ENCODE results near the gene MAPK12.

DNA sequence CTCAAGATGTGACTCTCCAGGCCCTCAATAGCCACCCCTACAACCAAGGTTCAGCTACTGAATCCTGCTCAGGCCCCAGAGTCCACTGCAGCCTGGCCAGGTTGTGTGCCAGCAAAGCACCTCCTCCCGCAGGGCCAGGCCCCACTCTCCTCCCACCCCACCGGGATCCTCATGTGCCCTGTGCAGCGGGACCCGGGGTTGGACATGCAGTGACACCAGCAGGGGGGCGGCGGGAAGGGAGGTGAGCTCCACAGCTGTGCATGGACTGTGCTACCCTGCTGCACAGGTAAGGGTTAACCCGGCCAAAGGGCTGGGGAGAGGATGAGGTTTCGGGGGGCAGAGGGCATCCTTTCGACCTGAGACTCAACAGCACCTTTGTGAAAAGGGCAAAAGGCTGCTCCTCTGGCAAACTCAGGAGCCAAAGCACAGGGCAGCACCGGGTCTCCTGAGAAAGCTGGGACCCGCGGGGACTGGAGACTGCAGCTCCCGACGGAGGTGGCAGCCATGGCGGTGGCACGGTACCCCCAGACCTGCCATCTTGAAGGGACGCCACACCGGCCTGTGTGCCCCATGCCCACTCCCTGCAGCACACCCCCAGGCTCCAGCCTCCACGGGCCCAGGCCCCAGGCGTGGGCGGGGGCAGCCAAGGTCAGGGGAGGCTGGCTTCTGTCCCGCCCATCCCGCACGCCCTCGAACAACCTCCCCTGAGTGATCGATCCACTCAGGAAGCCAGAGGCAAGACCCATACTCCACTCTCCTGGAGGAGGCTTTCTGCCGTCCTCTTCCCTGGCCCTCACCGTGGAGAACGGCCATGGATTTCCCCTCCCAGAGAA, 35.4 kb upstream of the MAPK12 start:
- TF ChIP-seq POLR2AphosphoS5 (IDR thresholded peaks at IDR 0.05; ENCODE audit: insufficient read depth, low read depth, low read length) = no peak
- TF ChIP-seq POLR2A (IDR thresholded peaks at IDR 0.05; ENCODE audit: low read depth, low read length) = no peak
- TF ChIP-seq EZH2 (IDR thresholded peaks at IDR 0.05; ENCODE audit: borderline replicate concordance, low read depth, low read length, severe bottlenecking) = no peak
- TF ChIP-seq, protein P1, sequence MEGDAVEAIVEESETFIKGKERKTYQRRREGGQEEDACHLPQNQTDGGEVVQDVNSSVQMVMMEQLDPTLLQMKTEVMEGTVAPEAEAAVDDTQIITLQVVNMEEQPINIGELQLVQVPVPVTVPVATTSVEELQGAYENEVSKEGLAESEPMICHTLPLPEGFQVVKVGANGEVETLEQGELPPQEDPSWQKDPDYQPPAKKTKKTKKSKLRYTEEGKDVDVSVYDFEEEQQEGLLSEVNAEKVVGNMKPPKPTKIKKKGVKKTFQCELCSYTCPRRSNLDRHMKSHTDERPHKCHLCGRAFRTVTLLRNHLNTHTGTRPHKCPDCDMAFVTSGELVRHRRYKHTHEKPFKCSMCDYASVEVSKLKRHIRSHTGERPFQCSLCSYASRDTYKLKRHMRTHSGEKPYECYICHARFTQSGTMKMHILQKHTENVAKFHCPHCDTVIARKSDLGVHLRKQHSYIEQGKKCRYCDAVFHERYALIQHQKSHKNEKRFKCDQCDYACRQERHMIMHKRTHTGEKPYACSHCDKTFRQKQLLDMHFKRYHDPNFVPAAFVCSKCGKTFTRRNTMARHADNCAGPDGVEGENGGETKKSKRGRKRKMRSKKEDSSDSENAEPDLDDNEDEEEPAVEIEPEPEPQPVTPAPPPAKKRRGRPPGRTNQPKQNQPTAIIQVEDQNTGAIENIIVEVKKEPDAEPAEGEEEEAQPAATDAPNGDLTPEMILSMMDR (IDR thresholded peaks at IDR 0.05; ENCODE audit: extremely low read depth in 1 of 2, insufficient read depth in 1 of 2, low read depth in 1 of 2, low read length in 2 of 2) = no peak

Data from endothelial cell of umbilical vein (primary cell).